HepG2 (cell line): ENCODE results near the gene JMJD6. TPM values are rescaled to one million over a fixed set of nuclear protein-coding genes. Genes with fewer than 3 reads are reported as not detected.

Experiments used
- KLF9 ChIP-seq: IDR thresholded peaks from 2 replicates; pipeline ENCODE4 v1.6.1; 2016; ENCODE audit warnings: low read depth
- MAFK ChIP-seq, 2 experiments: IDR thresholded peaks in 1 of 2; conservative IDR thresholded peaks in 1 of 2; 2 replicates each; pipeline ENCODE4 v1.6.1; 2011; ENCODE audit warnings: improper control_type of control experiment in 2 of 2, low read length in 2 of 2
- NBN ChIP-seq: fragments of 450-650 bp; conservative IDR thresholded peaks from 2 replicates; pipeline ENCODE4 v1.6.1; 2017
- SRSF9 ChIP-seq: fragments of 200-400 bp; formaldehyde crosslinking; IDR thresholded peaks from 2 replicates; pipeline ENCODE4 v1.6.1; 2018; ENCODE audit warnings: borderline replicate concordance, mild to moderate bottlenecking, low read depth, low read length; ENCODE audit not compliant: insufficient read depth, poor library complexity, severe bottlenecking
- TGIF2 ChIP-seq: IDR thresholded peaks from 2 replicates; pipeline ENCODE4 v1.6.1; 2016; ENCODE audit warnings: control low read depth, missing compliant biosample characterization
- ZBTB42 ChIP-seq: sonication (generic); formaldehyde crosslinking; IDR thresholded peaks from 2 replicates; pipeline ENCODE4 v1.5.0; 2020; ENCODE audit warnings: mild to moderate bottlenecking, missing genetic modification reagents
- ZBTB7A ChIP-seq: sonication (generic); formaldehyde crosslinking; IDR thresholded peaks from 2 replicates; pipeline ENCODE4 v1.8.0; 2022; ENCODE audit warnings: mild to moderate bottlenecking, missing genetic modification reagents
- ZNF34 ChIP-seq: sonication (generic); formaldehyde crosslinking; IDR thresholded peaks from 2 replicates; pipeline ENCODE4 v1.4.0; 2020; ENCODE audit warnings: mild to moderate bottlenecking, missing genetic modification reagents, borderline replicate concordance
- ZNF562 ChIP-seq: sonication (generic); formaldehyde crosslinking; IDR thresholded peaks from 2 replicates; pipeline ENCODE4 v1.8.0; 2022; ENCODE audit warnings: missing genetic modification reagents, borderline replicate concordance
- ZNF75D ChIP-seq: sonication (generic); formaldehyde crosslinking; IDR thresholded peaks from 2 replicates; pipeline ENCODE4 v1.8.1; 2023; ENCODE audit warnings: missing genetic modification reagents, mild to moderate bottlenecking, borderline replicate concordance
- polyA plus RNA-seq, 8 experiments: library from polyadenylated mRNA; depleted of rRNA in 3 of 8; stranded (reverse) in 7 of 8; unstranded in 1 of 8; fragments of >200 nt; fragmentation: Illumina TruSeq in 4 of 8; extraction: Trizol in 4 of 8; gene quantifications; 2 replicates each; pipeline versions ENCODE4 v1.2.1 to v1.2.3, GENCODE V29; 2011 to 2016; ENCODE audit warnings: low read depth in 4 of 8, missing spikeins in 1 of 8, mixed read lengths in 1 of 8; ENCODE audit not compliant: insufficient read depth in 1 of 8
- total RNA-seq, 5 experiments: library from RNA; depleted of rRNA; stranded (reverse); fragments of >200 nt; fragmentation: Illumina TruSeq; extraction: Trizol; gene quantifications; 2 replicates each; pipeline ENCODE4 v1.2.3, GENCODE V29; 2016; ENCODE audit warnings: low read depth in 1 of 5
- TF ChIP-seq, protein P1 (sequence below): sonication (generic); formaldehyde crosslinking; IDR thresholded peaks from 2 replicates; pipeline ENCODE4 v1.5.1; 2020; ENCODE audit warnings: missing genetic modification reagents, mild to moderate bottlenecking, borderline replicate concordance
- TF ChIP-seq, protein P2 (sequence below): IDR thresholded peaks from 2 replicates; pipeline ENCODE4 v1.6.1; 2016; ENCODE audit warnings: low read depth
- TF ChIP-seq, protein P3 (sequence below): sonication (generic); formaldehyde crosslinking; IDR thresholded peaks from 2 replicates; pipeline ENCODE4 v1.8.1; 2022; ENCODE audit warnings: mild to moderate bottlenecking, missing genetic modification reagents
- TF ChIP-seq, protein P4 (sequence below): sonication (generic); formaldehyde crosslinking; IDR thresholded peaks from 2 replicates; pipeline ENCODE4 v1.4.0; 2020; ENCODE audit warnings: missing genetic modification reagents, borderline replicate concordance
- TF ChIP-seq, protein P5 (sequence below): IDR thresholded peaks from 2 replicates; pipeline ENCODE4 v1.6.1; 2016; ENCODE audit warnings: low read depth, control low read depth
- TF ChIP-seq, protein P6 (sequence below): sonication (generic); formaldehyde crosslinking; IDR thresholded peaks from 2 replicates; pipeline ENCODE4 v1.5.1; 2020; ENCODE audit warnings: missing genetic modification reagents, mild to moderate bottlenecking, borderline replicate concordance

Gene JMJD6
- total and polyA plus RNA-seq, 2 of the 13 experiments (the other 11 are each of a cell fraction or from before 2014, with no cell fraction given), result 33.6 to 41.0 TPM

DNA sequence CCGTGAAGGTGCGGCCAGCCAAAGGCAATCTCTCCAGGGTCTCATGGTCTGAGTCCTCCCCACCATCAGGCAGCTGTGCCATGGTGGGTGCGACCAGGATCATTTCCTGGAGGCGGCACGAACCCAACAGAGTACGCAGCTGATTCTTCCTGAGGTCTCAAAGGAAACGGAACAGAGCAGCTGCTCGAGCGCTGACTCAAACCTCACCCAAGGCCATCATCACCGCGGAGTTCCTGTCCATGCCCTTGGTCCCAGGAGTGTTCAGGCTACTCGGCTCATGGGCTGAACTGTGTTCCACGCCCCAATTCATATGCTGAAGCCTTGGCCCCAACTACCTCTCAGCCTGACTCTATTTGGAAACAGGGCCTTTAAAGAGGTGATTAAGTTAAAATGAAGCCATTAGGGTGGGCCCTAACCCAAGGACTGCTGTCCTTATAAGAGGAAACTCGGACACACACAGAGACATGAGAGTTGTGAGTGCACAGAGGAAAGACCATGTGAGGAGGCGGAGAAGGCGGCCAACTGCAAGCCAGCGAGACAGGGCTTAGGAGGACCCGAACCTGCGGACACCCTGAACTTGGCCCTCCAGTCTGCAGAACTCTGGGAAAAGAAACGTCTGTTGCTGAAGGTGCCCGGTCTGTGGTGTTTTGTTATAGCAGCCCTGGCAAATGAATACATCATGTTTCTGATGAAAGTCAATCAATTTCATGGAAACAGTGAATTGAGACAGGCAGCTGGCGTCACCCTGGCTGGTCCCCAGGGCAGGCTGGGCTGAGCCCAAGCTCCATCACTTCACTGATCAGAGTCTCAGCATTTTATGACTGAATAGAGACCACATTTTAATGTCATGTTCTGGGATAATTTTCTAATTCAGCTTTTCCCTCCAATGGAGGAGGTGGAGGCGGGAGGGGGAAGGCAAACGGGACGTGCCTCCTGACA is 29.4 kb downstream of the JMJD6 start (continued):
- TF ChIP-seq, protein P1, sequence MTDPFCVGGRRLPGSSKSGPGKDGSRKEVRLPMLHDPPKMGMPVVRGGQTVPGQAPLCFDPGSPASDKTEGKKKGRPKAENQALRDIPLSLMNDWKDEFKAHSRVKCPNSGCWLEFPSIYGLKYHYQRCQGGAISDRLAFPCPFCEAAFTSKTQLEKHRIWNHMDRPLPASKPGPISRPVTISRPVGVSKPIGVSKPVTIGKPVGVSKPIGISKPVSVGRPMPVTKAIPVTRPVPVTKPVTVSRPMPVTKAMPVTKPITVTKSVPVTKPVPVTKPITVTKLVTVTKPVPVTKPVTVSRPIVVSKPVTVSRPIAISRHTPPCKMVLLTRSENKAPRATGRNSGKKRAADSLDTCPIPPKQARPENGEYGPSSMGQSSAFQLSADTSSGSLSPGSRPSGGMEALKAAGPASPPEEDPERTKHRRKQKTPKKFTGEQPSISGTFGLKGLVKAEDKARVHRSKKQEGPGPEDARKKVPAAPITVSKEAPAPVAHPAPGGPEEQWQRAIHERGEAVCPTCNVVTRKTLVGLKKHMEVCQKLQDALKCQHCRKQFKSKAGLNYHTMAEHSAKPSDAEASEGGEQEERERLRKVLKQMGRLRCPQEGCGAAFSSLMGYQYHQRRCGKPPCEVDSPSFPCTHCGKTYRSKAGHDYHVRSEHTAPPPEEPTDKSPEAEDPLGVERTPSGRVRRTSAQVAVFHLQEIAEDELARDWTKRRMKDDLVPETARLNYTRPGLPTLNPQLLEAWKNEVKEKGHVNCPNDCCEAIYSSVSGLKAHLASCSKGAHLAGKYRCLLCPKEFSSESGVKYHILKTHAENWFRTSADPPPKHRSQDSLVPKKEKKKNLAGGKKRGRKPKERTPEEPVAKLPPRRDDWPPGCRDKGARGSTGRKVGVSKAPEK (CRISPR knock-in tag), result 0 out of 2 replicates have a peak, but pooled peaks have one; percentile 74
- TF ChIP-seq ZBTB42 (CRISPR knock-in tag) (no peak), MAFK (conservative IDR thresholded peaks at IDR 0.05 in 1 of 2, IDR thresholded peaks at IDR 0.05 in 1 of 2; ENCODE audit: low read length in 2 of 2) (no peak), ZNF75D (no peak), ZNF34 (CRISPR knock-in tag) (no peak), SRSF9 (no peak), ZNF562 (CRISPR knock-in tag) (no peak), ZBTB7A (CRISPR knock-in tag) (no peak), KLF9 (no peak), NBN (no peak), TGIF2 (CRISPR knock-in tag) (no peak)
- TF ChIP-seq, protein P2, sequence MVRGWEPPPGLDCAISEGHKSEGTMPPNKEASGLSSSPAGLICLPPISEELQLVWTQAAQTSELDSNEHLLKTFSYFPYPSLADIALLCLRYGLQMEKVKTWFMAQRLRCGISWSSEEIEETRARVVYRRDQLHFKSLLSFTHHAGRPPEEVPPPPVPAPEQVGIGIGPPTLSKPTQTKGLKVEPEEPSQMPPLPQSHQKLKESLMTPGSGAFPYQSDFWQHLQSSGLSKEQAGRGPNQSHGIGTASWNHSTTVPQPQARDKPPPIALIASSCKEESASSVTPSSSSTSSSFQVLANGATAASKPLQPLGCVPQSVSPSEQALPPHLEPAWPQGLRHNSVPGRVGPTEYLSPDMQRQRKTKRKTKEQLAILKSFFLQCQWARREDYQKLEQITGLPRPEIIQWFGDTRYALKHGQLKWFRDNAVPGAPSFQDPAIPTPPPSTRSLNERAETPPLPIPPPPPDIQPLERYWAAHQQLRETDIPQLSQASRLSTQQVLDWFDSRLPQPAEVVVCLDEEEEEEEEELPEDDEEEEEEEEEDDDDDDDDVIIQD (CRISPR knock-in tag), result peak; percentile 77; the same call in 1 of the 2 replicates
- TF ChIP-seq, protein P3, sequence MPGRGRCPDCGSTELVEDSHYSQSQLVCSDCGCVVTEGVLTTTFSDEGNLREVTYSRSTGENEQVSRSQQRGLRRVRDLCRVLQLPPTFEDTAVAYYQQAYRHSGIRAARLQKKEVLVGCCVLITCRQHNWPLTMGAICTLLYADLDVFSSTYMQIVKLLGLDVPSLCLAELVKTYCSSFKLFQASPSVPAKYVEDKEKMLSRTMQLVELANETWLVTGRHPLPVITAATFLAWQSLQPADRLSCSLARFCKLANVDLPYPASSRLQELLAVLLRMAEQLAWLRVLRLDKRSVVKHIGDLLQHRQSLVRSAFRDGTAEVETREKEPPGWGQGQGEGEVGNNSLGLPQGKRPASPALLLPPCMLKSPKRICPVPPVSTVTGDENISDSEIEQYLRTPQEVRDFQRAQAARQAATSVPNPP (CRISPR knock-in tag), result no peak
- TF ChIP-seq, protein P4, sequence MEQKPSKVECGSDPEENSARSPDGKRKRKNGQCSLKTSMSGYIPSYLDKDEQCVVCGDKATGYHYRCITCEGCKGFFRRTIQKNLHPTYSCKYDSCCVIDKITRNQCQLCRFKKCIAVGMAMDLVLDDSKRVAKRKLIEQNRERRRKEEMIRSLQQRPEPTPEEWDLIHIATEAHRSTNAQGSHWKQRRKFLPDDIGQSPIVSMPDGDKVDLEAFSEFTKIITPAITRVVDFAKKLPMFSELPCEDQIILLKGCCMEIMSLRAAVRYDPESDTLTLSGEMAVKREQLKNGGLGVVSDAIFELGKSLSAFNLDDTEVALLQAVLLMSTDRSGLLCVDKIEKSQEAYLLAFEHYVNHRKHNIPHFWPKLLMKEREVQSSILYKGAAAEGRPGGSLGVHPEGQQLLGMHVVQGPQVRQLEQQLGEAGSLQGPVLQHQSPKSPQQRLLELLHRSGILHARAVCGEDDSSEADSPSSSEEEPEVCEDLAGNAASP (CRISPR knock-in tag), result no peak
- TF ChIP-seq, protein P5, sequence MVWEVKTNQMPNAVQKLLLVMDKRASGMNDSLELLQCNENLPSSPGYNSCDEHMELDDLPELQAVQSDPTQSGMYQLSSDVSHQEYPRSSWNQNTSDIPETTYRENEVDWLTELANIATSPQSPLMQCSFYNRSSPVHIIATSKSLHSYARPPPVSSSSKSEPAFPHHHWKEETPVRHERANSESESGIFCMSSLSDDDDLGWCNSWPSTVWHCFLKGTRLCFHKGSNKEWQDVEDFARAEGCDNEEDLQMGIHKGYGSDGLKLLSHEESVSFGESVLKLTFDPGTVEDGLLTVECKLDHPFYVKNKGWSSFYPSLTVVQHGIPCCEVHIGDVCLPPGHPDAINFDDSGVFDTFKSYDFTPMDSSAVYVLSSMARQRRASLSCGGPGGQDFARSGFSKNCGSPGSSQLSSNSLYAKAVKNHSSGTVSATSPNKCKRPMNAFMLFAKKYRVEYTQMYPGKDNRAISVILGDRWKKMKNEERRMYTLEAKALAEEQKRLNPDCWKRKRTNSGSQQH (CRISPR knock-in tag), result no peak
- TF ChIP-seq, protein P6, sequence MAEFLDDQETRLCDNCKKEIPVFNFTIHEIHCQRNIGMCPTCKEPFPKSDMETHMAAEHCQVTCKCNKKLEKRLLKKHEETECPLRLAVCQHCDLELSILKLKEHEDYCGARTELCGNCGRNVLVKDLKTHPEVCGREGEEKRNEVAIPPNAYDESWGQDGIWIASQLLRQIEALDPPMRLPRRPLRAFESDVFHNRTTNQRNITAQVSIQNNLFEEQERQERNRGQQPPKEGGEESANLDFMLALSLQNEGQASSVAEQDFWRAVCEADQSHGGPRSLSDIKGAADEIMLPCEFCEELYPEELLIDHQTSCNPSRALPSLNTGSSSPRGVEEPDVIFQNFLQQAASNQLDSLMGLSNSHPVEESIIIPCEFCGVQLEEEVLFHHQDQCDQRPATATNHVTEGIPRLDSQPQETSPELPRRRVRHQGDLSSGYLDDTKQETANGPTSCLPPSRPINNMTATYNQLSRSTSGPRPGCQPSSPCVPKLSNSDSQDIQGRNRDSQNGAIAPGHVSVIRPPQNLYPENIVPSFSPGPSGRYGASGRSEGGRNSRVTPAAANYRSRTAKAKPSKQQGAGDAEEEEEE (CRISPR knock-in tag), result no peak; the same call in 1 of the 2 replicates
